A673 (cell line): ENCODE measurements around the gene ZNF692. TPM values are rescaled to one million over a fixed set of nuclear protein-coding genes. Genes with fewer than 3 reads are reported as not detected.

Experiments used
- BruUV-seq: library from RNA; stranded (reverse); fragments of 400-500 nt; replicated peaks from 2 replicates; lab custom pipeline; 2021; lab: Mats Ljungman, UMichigan
- CTCF ChIA-PET: fragments of 300-600 bp; sonication (Branson Sonifier 250); formaldehyde crosslinking; loops from one replicate; lab custom pipeline; 2022; ENCODE audit warnings: antibody characterized with exemption; lab: Charles Lee
- POLR2A ChIA-PET: fragments of 300-600 bp; sonication (Branson Sonifier 250); formaldehyde crosslinking; loops from one replicate; lab custom pipeline; 2022; ENCODE audit warnings: antibody characterized with exemption; ENCODE audit not compliant: low non-redundant PET; lab: Charles Lee
- DNase-seq: peaks from one replicate; pipeline ENCODE4 v3.0.0-alpha.2; 2015; ENCODE audit warnings: low spot score
- H3K27ac ChIP-seq: fragments of 200-600 bp; sonication (generic); 2 replicates; pipeline ENCODE4 v1.5.1; 2016; ENCODE audit warnings: mixed run types, low read depth, mild to moderate bottlenecking, mixed read lengths, antibody characterized with exemption, low read length; ENCODE audit not compliant: poor library complexity, severe bottlenecking
- H3K27me3 ChIP-seq: fragments of 200-600 bp; sonication (generic); replicated peaks from 2 replicates; pipeline ENCODE4 v1.6.1; 2017; ENCODE audit warnings: mixed run types, low read depth, mild to moderate bottlenecking, mixed read lengths, antibody characterized with exemption, low read length; ENCODE audit not compliant: insufficient read depth, poor library complexity
- H3K36me3 ChIP-seq: fragments of 200-600 bp; sonication (generic); 2 replicates; pipeline ENCODE4 v1.6.1; 2016; ENCODE audit warnings: mixed run types, mild to moderate bottlenecking, mixed read lengths, antibody characterized with exemption, low read length; ENCODE audit not compliant: insufficient read depth, poor library complexity, severe bottlenecking
- H3K4me1 ChIP-seq: fragments of 200-600 bp; sonication (generic); 2 replicates; pipeline ENCODE4 v1.6.1; 2017; ENCODE audit warnings: mixed run types, mild to moderate bottlenecking, mixed read lengths, antibody characterized with exemption, low read length; ENCODE audit not compliant: insufficient read depth, poor library complexity, severe bottlenecking
- H3K4me3 ChIP-seq: fragments of 200-600 bp; sonication (generic); 2 replicates; pipeline ENCODE4 v1.5.1; 2016; ENCODE audit warnings: low read depth, mixed run types, mild to moderate bottlenecking, mixed read lengths, low read length; ENCODE audit not compliant: poor library complexity, severe bottlenecking
- H3K9me3 ChIP-seq: fragments of 200-600 bp; sonication (generic); 2 replicates; pipeline ENCODE4 v1.6.1; 2016; ENCODE audit warnings: mixed run types, low read depth, mild to moderate bottlenecking, mixed read lengths, antibody characterized with exemption, low read length; ENCODE audit not compliant: poor library complexity, severe bottlenecking
- CTCF ChIP-seq: fragments of 300-800, 200-600 bp; sonication (generic); conservative IDR thresholded peaks from 2 replicates; pipeline ENCODE4 v1.5.1; 2017; ENCODE audit warnings: low read depth, mild to moderate bottlenecking, antibody characterized with exemption, low read length, moderate library complexity, mixed read lengths
- EZH2 ChIP-seq: fragments of 200-600 bp; sonication (generic); IDR thresholded peaks from 2 replicates; pipeline ENCODE4 v1.6.1; 2017; ENCODE audit warnings: borderline replicate concordance, low read depth, mild to moderate bottlenecking, mixed read lengths, antibody characterized with exemption, low read length; ENCODE audit not compliant: poor library complexity, severe bottlenecking
- intact Hi-C: fragments of 100-400 bp; cut with micrococcal nuclease; formaldehyde crosslinking; loops from one replicate; pipeline ENCODE4 v1.10.0; 2022; ENCODE audit not compliant: unreplicated experiment
- total RNA-seq: library from RNA; stranded (reverse); gene quantifications from 2 replicates; pipeline ENCODE4 v1.2.3, GENCODE V29; 2021

Gene ZNF692
- total RNA-seq, 1 experiment from 2014 or later, result 64.5 TPM

GRCh38 chr1:248817065-248817464 lies 41.8 kb downstream of the ZNF692 start:
- no peaks in the 10 kb centered on the region for H3K9me3 ChIP-seq
- H3K4me3 ChIP-seq, result no peak overlapping the region
- peaks cover 32% of the 10 kb centered on the region for H3K36me3 ChIP-seq
- no TSS peak for BruUV-seq
- TF ChIP-seq CTCF, result no peak
- TF ChIP-seq EZH2, result no peak
- DNase-seq, result no peak
- intact Hi-C loops, result no loop called here
- ChIA-PET CTCF (no interaction called here), POLR2A (no interaction called here)
- no peak overlapping the region for H3K27ac ChIP-seq
- H3K27me3 ChIP-seq, result no peaks in the 10 kb centered on the region
- H3K4me1 ChIP-seq, result no peaks in the 10 kb centered on the region

- Histone ChIP-seq H3K27me3 (no peaks in the 10 kb centered on the region), H3K27ac (no peak overlapping the region), H3K36me3 (peaks cover 30% of the 10 kb centered on the region), H3K4me1 (no peaks in the 10 kb centered on the region), H3K9me3 (no peaks in the 10 kb centered on the region), H3K4me3 (no peak overlapping the region)
- CTCF ChIA-PET, result no interaction called here
- intact Hi-C loops, result no loop called here
- no peak for DNase-seq
- POLR2A ChIA-PET, result no interaction called here
- TF ChIP-seq EZH2 (no peak), CTCF (no peak)
- no TSS peak for BruUV-seq
These were observed 42.6 kb downstream of the ZNF692 start for GRCh38 chr1:248816042-248816851.

GRCh38 chr1:248815407-248816034 lies 43.4 kb downstream of the ZNF692 start:
- TF ChIP-seq EZH2 (no peak), CTCF (no peak)
- Histone ChIP-seq H3K27me3 (no peaks in the 10 kb centered on the region), H3K4me3 (no peak overlapping the region), H3K4me1 (no peaks in the 10 kb centered on the region), H3K27ac (no peak overlapping the region), H3K9me3 (no peaks in the 10 kb centered on the region), H3K36me3 (peaks cover 27% of the 10 kb centered on the region)
- no peak for DNase-seq
- intact Hi-C loops, result no loop called here
- no TSS peak for BruUV-seq
- ChIA-PET CTCF (no interaction called here), POLR2A (no interaction called here)
